T follicular helper cell (primary cell): ENCODE results near the gene TSSK3.
"Not testable (repeated sequence)": the region's sequence is repeated elsewhere in the genome, so short reads cannot be mapped to it uniquely, and the experiment has no call there.

Source experiments
- DNase-seq: peaks from one replicate; pipeline ENCODE4 v3.0.0-alpha.2; 2020; ENCODE audit warnings: low read depth

Gene TSSK3

GRCh38 chr1:32338637-32339145 is 23.6 kb upstream of the TSSK3 start:
- DNase-seq, result no peak

DNA sequence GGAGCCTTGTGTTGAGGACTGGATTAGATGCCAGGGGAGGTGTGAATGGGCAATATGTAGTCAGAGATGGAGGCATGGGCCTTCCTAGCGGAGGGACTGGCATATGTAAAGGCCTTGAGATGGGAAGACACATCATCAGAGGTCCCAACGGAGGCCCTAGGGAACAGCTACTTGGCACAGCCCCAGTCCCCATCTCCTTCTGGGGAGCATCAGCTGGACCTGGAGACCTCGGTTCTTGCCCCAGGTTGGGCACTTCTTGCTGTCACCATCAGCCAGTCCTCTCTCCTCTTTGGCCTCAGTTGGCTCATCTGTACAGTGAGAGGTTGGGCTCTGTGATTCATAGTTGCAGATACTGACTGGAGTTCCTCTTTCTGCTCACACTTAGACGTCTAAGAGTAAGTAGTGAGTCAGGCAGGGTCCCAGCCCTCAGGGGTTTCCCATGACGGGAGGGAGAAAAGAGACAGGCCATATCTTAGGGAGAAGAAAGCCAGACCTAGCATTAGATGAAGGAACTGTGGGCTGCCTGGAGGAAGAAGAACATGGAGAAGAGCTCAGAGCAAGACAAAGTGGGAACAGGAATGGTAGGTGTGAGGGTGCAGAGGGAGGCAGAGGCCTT is 22.9 kb upstream of the TSSK3 start:
- DNase-seq, result no peak

- no peak for DNase-seq
Observed at GRCh38 chr1:32341186-32341757, 21.1 kb upstream of the TSSK3 start.

DNA sequence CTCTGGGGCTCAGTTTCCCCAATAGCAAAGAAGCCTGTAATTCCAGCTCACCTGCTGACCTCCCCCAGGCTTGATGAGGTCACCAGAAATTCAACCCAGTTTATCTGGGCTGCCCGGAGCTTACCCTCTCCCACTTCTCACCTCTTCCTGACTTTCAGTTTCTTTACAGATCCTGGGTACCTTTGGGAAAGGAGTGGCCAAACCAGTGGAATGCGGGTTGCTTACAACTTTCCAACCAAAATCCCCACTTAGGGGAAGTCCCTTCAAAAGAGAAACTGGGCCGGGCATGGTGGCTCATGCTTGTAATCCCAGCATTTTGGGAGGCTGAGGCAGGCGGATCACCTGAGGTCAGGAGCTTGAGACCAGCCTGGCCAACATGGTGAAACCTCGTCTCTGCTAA is 20.4 kb upstream of the TSSK3 start:
- DNase-seq, result no peak

DNA sequence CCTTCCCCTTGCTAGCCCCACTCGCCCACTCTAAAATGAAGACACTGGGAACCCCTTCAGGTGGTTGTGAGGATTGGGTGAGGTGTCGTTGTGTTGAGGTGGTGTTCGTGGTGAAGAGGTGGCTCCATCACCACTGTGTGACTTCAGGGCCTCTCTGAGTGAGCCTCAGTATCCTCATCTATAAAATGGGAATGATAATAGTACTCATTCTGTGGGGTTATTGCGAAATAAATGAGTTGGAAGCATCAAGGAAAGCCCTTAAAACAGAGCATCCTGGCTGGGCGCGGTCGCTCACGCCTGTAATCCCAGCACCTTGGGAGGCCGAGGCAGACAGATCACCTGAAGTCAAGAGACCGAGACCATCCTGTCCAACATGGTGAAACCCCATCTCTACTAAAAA is 19.6 kb upstream of the TSSK3 start:
- no peak for DNase-seq

DNA sequence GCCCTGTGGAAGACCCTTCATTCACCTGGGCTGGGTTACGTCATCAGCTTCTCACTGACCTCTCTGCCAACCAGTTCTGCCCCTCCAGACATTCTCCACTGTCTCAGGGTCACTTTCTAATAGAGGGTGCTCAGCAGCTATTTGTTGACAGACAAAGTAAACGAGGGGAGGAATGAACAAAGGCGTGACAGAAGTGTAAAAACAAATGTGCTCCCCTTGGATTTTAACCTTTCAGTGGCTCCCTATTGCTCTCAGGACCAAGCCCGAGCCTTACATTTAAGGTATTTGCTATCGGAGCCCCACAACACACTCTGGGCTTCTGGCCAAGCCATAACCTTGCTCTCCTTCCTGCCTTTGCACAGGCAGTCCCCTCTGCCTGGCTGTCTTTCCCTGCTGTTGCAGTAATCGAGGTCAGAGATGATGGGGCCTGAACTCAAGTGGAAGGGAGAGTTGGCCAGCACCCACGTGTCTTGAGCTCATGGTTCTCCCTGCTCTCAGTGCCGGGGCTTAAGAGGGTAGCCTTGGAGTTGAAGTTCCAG is 17.0 kb upstream of the TSSK3 start:
- no peak for DNase-seq

DNA sequence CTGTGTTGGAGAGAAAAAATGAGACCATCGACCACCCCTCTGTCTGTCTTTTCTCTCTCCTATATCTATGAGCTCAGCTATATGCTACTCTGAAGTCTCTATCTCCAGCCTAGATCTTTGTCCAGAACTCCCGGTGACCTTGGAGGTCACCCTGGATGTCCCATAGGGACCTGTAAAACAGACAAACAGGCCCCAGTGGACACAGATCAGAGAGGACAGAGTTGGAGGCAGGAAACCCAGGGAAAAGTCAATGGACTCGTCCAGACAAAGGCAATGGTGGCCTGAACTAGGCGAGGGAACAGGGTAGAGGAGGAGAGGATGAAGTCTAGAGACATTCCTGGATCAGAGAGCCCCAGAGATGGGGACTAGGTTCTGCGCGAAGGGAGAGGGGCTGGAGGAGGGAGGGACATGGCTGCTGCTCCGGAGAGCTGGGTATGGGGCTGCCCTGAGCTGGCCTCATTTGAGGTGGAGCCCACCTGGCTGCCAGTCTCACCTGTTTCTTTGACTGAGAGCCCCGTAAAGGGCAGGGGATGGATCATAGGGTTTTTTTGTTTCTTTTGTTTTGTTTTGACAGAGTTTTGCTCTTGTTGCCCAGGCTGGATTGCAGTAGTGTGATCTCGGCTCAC is 15.7 kb upstream of the TSSK3 start:
- no peak for DNase-seq

DNA sequence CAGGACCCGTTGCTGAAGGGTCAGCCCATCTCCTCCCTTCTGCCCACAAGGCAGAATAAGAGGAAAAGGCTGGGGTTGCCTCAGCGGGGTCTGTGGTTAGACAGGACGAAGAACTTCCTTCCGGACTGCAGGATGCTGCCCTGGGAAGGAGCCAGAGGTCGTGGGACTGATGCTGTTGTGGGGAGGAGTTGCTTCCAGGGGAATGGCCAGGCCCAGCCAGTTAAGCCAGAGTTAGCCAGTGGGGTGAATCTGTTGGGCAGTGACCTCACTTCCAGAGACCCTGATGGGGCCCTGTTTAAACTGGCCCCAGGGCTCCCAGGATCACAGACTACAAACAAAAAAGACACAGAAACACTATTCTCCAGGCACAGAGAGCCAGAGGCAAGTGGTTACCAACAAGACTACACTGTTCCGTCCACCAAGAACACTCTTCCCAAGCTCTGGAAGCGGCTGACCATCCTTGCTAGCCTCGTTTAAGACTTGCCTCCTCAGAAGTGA is 13.1 kb upstream of the TSSK3 start:
- no peak for DNase-seq

DNA sequence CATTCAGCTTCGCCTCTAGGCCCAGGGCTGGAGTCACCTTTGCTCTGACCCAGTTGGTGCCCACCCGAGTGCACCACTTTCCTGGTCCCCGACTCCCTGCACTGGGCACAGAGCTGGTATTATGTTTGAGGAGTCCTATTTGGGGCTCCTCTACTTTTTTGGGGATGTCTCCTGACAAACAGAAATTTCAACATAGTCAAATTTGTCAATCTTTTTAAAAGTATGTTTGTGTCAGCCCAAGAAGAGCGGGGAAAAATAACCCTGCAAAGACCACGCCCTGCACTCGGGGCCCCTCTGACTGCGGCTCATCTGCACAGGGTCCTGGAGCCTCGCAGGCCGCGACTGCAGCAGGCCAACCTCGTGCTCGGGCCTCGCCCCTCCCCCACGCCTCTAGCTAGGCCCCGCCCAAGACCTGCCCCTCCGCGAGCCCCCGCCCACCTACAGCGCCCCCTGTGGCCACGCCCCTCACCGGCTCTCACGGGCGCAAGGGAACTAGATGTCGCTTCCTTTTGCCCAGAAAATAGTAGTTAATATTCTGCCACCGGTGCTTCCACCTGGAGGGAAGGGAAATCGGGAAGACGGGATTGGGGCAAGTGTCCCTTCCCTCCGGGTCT is 11.4 kb upstream of the TSSK3 start:
- DNase-seq, result peak; percentile 72

DNA sequence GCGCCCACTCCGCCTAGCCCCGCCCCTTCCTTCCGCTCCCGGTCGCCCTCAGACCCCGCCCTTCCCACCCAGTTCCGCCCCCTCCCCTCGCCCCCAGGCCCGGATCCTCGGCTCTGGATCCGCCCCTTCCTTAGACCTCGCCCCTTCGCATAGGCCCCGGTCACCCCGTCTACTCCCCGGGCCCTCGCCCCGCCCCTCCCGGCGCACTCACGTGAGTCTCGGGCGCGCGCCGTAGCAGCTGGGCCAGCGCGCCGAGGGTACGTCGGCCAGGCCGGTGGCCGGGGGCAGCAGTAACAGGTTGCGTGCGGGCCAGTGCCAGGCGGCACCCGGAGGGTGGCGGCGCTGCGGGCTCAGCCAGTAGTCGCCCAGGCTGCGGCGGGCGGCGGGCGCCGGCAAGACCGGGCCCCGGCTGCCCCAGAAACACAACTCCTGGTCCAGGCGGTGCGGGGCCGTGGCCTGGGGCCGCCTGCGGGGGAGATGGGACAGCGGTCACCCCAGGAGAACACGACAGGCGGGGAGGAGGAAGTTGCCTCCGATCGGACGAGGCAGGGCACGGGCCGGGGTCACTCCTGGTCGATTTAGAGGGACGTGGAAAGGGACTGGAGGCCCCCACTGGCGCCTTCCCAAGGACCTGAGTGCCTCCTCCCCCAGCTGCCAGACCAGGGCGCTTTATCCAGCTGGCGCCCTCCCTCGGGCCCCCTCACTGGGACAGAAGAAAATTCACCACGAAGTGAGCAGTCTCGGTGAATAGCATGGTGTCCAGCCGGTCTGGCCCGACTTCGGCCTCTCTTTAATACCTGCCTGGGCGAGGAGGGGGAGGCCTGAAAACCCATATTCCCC is 10.7 kb upstream of the TSSK3 start:
- DNase-seq, result peak; percentile 90

- no peak for DNase-seq
Observed at GRCh38 chr1:32352239-32352745, 10.0 kb upstream of the TSSK3 start.

DNA sequence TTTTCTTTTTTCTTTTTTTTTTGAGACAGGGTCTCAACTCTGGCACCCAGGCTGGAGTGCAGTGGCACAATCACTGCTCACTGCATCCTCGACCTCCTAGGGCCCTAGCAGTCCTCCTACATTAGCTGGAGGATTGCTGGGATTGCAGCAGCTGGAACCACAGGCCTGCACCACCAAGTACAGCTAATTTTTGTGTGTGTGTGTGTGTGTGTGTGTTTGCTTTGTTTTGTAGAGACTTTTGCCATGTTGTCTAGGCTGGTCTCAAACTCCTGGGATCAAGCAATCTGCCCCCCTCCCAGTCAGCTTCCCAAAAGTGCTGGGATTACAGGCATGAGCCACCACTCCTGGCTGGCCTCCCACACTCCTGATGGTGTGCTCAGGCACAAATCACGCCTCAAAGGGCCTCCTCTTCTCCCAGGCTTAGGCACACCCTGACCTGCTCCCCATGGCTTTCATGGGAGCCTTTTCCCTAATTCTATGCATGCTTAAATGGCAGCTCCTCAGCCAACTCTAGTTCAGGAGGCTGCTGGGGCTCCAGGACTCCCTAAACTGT is 9.4 kb upstream of the TSSK3 start:
- no peak for DNase-seq

- no peak for DNase-seq
Observed at GRCh38 chr1:32353431-32353830, 8.9 kb upstream of the TSSK3 start.

DNA sequence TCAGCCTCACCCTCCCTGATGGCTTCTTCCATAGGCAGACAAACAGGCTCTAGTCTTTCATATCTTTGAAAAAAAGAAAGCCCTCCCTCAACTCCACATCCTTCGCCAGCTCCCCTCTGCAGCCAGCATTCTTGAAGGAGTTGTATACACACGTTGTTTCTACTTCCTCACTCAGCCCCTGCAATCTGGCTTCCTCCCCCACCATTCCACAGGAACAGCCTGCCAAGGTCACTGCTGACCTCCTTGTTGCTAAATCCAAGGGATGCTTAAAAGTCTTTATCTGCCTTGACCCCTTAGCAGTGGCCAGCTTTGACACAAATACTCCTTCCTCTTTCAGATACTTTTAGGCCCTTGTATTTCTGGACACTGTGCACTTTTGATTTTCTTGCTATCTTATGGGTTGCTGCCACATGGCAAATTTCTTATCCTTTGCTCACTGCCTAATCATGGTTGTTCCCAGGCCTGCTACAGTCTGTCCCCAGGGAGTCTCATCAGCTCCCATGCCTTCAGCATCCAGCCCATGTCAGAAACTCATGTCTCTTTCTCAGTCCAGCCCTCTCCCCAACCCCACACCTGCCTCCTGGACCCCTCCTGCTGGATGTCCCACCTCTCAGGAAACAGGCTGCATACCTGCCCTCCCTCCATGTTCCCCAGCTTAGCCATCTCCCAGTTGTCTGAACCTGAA is 8.3 kb upstream of the TSSK3 start:
- DNase-seq, result no peak

DNA sequence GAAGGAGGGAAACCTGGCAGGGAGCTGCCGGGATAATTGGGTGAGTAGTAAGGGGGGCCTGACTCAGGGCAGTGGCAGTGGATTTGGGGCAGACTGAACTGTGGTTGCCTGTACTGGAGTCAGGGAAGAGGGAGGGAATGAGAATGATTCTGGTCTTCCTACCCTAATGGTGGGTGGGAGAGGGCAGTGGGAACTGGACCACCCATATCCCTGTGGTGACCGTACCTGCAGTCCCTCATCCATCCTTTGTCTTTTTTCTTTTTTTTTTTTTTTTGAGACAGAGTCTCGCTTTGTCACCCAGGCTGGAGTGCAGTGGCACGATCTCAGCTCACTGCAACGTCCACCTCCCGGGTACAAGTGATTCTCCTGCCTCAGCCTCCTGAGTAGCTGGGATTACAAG is 6.6 kb upstream of the TSSK3 start:
- DNase-seq, result not testable (repeated sequence)

GRCh38 chr1:32356478-32356877 is 5.9 kb upstream of the TSSK3 start:
- DNase-seq, result no peak

DNA sequence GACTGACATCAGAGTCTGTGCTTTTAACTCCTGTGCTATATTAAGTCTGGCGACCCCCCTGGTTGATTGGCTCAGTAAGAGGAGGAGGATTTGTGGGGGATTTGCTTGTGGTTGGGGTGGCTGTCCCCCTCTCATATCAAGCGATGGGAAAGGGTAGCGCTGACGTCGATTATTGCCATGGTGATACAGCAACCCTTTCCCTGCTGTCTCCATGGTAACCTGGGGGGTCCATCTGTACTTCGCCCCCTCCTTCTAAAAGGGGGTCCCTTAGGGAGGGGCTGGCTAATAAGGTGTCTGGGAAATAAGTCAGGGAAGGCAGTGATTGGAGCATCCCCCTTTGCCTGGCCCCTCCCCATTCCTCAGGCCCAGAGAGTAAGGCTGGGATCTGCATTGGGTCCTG is 4.7 kb upstream of the TSSK3 start:
- DNase-seq, result no peak

DNA sequence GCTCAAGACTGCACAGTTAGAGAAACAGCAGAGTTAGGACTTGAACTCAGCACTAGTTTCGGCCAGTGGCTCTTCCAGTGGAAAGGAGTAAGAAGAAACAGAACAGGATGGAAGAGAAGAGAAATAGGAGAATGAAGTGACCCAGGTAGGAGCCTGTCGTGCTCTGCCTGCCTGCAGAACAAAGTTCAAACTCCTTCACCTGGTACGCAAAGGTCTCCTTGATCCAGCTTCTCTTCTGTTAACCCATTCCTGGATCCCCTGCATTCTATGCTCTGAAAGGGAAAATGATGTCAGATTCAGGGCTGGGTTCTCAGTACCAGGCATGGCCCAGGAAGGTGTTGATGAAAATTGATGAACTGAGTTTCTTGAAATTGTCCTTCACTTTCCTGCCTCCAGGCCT is 3.9 kb upstream of the TSSK3 start:
- no peak for DNase-seq

- DNase-seq, result no peak
Observed at GRCh38 chr1:32361308-32361673, 1.0 kb upstream of the TSSK3 start.

DNA sequence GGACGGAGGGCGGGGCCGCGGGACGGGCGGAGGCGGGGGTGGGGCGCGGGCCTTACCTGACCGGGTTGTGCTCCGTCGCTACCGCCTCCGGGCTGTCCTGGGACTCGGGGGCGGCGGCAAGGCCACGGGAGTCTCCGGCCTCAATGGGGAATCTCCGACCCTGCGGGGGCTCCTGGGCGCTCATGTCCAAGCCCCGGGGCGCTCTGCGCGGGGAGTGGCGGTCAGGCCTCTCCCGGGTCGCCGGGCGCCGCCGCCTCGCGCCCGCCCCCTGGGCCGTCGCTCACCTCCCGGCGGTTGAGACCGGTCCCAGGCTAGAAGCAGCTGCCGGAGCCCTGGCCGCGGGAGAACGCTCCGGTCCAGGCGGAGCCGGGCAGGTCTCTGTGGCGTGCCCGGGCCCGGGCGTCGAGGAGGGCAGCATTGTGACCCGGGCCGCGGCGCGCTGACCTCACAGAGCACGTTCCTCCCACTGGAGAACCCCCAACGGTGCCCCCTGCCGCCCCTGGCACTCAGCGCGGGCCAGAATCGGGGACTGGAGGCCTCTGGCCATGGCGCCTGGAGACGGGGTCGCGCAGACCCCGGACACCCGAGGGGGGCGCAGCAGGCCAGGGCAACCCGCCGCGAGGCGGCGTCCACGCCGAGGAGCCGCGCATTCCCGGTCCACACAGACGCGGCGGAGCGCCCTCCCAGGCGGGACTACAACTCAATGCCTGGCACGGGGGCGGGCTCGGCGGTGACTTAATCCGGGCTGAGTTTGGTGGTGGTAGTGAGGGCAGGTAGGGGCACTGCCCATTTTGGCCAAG is 465 bp upstream of the TSSK3 start:
- DNase-seq, result no peak
